HG03139 (cell line): ENCODE measurements around the gene PARVA.
"Not testable (repeated sequence)": the region's sequence is repeated elsewhere in the genome, so short reads cannot be mapped to it uniquely, and the experiment has no call there.

Experiments used
- ATAC-seq: cut with Tn5 transposase; IDR thresholded peaks from one replicate; pipeline ENCODE4 v1.9.1; 2021; ENCODE audit not compliant: unreplicated experiment

Gene PARVA

GRCh38 chr11:12377106-12377823 lies at the start of gene PARVA:
Gene PARVA (plus strand): TSS chr11:12377571. CDS start chr11:12377648, 77 bp downstream.
- no peak for ATAC-seq

GRCh38 chr11:12329169-12329568 lies 48.2 kb upstream of the PARVA start:
- ATAC-seq = no peak

DNA sequence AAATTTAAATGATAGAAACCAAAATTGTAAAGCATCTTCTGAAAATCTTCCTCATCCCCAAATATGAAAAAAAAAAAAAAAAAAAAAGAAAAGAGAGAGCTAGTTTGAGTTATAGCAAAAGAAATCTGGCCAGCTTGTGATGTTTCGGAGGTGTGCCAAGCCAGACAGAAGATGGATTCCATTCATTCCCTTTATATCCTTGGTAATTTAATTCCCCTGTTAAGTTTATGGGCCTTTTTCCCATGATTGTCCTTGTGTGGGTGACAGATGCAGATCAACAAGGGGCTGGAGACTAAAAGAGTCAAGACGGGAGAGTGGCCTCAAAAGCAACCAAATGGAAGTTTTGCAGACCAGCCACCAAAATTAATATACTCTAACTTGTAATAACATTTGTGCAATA lies 47.6 kb upstream of the PARVA start:
- ATAC-seq = no peak

DNA sequence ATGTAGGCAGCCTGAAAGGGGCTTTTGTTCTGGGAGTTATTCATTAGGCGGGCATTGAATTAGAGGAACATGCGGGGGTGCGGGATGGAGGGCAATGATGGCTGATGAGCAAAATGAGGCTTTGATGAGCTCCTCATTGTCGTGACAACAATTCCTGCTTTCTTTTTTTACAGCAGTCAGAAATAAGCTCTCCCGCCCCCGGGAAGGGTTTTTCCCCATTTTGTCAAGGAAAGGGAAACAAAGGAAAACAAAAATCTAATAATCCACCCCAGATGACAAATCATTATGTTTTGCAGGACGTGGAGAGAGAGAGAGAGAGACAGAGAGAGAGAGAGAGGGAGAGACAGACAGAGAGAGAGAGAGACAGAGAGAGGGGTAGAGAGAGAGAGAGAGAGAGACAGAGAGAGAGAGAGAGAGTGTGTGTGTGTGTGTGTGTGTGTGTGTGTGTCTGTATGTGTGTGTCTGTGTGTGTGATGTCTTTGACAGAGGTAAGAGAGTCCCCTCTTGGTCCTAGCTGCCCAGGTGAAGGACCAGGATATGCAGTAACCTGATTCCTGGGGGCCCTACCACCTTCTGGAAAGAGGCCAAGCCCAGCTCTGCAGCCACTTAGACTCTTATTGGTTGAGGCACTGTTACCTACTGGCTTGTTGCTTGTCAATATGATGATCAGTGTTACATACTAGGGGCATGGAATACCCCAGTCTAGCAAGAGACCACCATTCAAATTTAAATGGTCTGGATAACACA lies 46.7 kb upstream of the PARVA start:
- no peak for ATAC-seq

DNA sequence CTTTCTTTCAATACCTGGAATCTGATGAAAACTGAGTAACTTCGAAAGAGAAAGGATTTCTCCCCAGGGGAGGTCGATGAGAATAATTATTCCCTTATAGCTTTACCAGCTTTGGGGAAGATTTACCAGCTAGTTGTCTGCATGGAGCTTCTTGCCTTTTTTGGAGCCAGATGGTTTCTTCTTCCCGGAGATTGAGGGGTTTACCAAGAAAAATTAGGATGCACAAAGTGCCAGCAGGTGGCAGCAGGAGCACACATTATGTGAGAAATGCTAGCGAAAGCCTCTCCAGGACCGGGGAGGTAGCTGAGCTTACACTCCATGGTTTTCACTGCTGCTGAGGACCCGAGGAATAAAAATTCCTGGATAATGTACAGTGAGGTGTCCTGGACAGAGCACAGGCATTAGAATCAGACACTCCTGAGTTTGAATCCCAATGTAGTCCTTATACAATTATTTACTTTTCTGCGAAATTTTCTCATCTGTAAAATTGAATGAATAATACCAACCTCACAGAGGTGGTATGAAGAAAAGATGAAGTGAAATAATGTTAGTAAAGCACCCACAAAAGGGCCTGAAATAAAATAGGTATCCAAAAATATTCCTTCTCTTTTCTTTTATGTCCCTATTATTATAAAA lies 46.0 kb upstream of the PARVA start:
- no peak for ATAC-seq

- no peak for ATAC-seq
Observed at GRCh38 chr11:12343526-12343925, 33.8 kb upstream of the PARVA start.

DNA sequence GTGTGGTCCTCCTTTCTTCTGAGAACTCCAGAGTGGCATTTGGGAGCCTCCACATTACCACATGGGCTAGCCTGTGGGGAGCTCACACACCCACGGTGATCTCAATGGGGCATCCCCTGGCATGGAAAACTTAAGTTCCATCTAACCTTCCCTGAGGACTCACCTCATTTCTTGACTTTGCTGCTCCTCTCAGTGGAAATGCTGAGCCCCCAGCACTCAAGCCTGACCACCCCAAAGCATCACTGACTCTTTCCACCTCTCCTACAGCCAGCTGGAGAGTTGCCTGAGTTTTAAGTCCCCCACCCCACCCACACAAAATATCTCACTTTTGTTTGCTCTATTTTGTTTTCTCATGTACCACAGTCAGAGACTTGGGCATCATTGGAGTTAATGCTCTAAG lies 23.8 kb upstream of the PARVA start:
- no peak for ATAC-seq

DNA sequence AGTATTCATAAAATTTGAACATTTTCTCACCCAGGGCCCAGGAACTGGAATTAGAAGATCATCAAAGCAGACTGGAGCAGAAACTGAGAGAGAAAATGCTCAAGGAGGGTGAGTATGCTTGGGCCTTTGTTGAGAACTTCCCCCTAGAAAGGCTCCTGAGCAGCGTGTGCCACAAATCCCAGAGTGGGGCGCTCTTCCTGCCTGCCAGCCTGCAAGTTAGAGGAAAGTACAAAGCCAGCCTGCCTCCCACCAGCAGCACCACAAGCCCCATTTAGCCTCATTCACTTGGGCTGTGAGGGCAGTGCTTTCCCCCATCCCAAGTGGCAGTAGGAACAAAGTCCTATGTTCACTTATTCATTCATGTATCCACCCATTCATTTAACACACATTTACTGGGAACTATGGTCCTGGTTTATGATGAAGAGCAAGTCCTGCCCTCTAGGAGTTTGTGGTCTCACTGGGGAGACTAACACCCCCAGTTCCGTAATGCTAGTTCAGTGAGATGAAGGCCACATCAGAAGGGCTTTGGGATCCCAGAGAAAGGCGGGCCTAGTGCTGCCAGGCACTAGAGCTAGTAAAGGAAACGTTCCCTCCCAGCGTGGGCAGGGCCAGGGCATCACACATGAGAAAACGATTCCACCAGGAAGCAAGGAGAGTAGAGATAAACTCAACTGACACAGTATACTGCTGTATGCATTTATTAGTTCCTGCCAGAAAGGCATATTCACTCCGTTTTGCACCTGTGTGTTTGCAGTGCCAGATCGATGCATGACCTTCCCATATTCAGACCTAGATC lies 22.4 kb upstream of the PARVA start:
- ATAC-seq = no peak

DNA sequence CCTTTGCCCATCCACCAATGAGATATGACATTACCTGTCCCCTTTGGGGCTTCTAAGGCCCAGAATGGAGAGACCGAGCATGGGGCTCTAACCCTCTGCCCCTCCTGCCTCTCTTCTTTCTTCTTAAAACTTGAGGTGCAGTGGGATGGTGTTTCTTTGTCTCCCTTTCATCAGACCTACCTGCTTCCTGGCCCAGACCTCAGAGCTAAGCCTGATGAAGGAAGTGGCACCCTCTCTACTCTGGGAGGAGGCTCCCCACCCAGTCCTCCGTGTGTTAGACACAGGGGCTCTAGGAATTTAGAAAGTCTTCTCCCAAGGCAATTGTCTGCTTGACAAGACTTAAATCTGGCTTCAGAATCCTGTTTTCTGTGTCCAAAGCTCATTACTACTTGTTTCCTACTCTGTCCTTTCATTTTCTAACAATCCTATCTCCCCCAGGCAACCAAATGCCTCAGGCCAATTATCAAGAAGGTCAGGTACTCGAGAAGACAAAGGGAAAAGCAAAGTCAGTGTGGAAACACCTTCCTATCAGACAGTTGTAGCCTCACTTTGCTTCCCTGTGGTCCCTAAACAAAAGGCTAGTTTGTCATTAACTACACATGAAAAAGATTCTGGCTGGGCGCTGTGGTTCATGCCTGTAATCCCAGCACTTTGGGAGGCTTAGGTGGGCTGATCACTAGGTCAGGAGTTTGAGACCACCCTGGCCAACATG lies 20.3 kb upstream of the PARVA start:
- ATAC-seq = no peak

- ATAC-seq = not testable (repeated sequence)
Observed at GRCh38 chr11:12357697-12358096, 19.7 kb upstream of the PARVA start.

GRCh38 chr11:12358302-12359188 lies 18.8 kb upstream of the PARVA start:
- no peak for ATAC-seq

GRCh38 chr11:12359761-12360160 lies 17.6 kb upstream of the PARVA start:
- ATAC-seq = no peak

GRCh38 chr11:12361682-12362081 lies 15.7 kb upstream of the PARVA start:
- ATAC-seq = no peak

- no peak for ATAC-seq
Observed at GRCh38 chr11:12362857-12363256, 14.5 kb upstream of the PARVA start.

GRCh38 chr11:12363373-12363772 lies 14.0 kb upstream of the PARVA start:
- ATAC-seq = no peak

- ATAC-seq = not testable (repeated sequence)
Observed at GRCh38 chr11:12365965-12366575, 11.3 kb upstream of the PARVA start.

GRCh38 chr11:12367057-12367456 lies 10.3 kb upstream of the PARVA start:
- not testable (repeated sequence) for ATAC-seq

DNA sequence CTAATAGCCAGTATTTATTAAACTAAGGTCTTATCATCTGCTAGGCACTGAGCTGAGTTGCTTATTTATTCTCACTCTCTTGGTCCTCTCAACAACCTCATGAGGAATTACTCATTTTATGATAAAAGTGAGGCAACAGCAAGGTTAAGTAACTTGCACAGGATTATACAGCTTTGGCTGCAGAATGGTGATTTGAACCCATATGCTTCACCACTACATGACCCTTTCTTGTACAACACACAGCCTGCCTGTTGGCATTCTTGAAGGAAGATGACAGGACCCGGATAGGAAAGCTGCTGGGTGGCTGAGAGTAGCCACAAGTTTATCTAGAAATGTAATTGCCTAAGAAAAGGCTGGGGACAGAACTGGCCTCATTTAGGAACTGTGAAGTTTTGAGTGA lies 5.3 kb upstream of the PARVA start:
- no peak for ATAC-seq

DNA sequence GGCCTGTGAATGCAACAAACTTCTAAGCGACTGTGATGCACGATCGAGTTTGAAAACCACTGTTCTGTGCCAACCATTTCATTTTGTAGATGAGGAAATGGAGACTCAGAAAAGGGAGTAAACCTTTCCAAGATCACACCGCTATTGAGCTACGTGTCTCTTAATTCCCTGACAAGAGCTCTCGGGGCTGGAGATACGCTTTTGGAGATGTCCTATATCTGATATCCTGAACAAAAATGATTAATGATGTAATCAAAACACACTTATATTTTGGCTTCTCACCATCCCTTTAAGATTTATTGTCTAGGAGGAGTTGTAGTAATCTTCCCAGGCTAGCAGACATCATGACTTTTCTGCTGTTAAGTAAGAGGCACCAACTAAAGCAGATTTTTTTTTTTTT lies 1.7 kb upstream of the PARVA start:
- no peak for ATAC-seq
